GM19467 (cell line): ENCODE measurements around the gene OS9.

Source experiments
- ATAC-seq: cut with Tn5 transposase; IDR thresholded peaks from one replicate; pipeline ENCODE4 v1.9.1; 2021; ENCODE audit warnings: mild to moderate bottlenecking, moderate library complexity; ENCODE audit not compliant: unreplicated experiment

The OS9 gene

GRCh38 chr12:57765003-57765697 lies 71.2 kb downstream of the OS9 start:
- peak; percentile 39 for ATAC-seq

DNA sequence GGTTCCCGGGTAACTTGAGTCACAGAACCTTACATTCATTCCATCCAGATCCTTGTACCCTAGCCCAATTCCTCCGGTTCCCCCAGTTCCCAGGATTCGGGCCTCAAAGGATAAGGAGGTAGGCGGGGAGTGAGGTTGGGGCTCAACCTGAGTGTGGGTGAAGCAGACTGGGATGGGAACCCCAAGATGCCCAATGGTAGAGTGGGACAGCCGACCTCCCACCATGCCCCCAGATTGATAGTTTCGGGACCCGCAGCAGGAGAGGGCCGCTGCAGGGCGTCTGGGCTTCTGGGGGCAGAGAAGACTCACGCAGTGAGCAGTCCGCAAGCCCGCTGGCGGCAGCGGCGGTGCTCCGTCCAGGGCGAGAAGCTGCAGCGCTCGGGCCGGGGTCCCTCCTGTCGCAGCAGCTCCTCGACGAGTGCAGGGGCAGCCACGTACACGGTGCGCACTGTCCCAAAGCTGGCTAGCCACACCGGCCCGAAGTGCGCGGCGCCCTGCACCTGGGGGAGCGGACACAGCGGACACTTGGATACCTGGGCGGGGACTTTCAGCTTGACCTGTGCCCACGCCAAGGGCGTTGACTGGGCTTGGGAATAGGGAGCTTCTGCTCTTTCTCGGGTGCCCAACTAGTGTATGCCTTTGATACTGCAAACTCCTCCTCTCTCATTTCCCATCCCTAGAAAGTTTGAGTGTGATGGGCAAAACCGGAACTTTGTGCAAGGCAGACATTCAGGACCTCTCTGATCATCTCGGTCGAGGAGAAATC lies 71.9 kb downstream of the OS9 start:
- ATAC-seq = no peak

- no peak for ATAC-seq
Measured at GRCh38 chr12:57766464-57767304, 72.8 kb downstream of the OS9 start, which contains the start of gene CYP27B1. Gene CYP27B1, minus strand, starts transcription at chr12:57767078. Its CDS starts 37 bp downstream, at chr12:57767041.

- no peak for ATAC-seq
Measured at GRCh38 chr12:57767305-57767698, 73.4 kb downstream of the OS9 start.

- no peak for ATAC-seq
Measured at GRCh38 chr12:57767876-57768275, 73.9 kb downstream of the OS9 start.

DNA sequence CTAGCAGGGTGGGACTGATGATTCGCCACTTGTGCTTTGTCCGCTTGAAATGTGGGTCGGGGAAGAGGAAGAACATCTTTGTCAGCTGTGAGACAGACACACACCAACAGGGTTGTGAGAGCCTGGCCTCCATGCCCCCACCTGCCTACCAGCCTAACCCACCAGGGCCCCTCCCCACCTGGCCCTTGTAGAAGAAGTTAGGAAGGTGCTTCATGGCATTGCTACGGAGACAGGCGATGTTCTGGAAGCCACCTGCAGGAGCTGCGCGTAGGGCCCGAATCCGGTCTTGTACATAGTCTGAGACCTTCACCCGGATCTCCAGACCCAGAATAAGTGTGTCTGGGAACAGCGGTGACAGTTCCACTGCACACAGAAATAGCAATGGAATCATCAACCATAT lies 75.7 kb downstream of the OS9 start:
- no peak for ATAC-seq

- ATAC-seq = no peak
Measured at GRCh38 chr12:57770734-57771133, 76.8 kb downstream of the OS9 start.
